DMS114 treated with DMSO at 0.1 percent for 48 hours (cell line): ENCODE data around the gene DAB1.
"Not testable (repeated sequence)": the region's sequence is repeated elsewhere in the genome, so short reads cannot be mapped to it uniquely, and the experiment has no call there.

Experiments used
- DNase-seq: peaks from one replicate; lab custom pipeline; 2025; ENCODE audit not compliant: unreplicated experiment; lab: John Stamatoyannopoulos, UW

DAB1 gene

DNA sequence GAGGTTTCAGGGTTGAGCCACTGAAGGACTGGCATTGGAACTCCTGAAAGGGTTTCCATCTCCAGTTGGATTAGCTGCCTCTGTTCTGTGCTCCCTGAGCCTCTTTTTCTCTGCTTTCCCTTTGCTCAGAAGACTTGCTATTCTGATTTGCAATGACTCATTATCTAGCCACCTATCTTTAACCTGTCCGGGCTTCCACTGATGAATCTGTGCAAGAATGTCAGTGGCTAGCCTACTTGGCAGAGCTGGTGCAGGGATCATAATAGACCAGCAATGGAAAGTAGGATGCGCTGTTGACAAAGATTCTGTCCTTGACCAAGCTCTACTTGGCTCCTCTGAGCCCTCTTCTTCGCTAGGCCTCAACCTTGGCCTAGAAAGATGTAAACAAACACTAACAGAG lies 336.2 kb downstream of the DAB1 start:
- DNase-seq: not testable (repeated sequence)

DNA sequence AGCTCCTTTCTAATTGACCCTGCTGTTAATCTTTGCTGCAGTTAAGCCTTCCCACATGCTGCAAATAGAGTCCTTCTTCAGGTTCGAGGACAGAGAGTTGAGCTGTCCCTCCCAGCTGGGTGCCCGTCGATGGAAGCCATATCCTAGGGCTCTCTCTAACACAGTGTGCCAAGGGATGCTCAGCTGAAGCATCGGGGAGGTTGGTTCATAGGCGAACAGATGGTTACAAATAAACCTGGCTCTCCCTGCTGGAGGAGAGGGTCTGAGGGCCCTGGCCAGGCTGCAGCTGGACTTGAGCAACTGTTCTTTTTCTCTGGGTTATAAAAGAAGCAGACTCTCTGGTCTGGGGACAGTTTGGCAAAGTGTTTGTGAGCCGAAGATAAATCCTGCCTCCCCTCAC lies 337.7 kb downstream of the DAB1 start:
- DNase-seq: no peak

DNA sequence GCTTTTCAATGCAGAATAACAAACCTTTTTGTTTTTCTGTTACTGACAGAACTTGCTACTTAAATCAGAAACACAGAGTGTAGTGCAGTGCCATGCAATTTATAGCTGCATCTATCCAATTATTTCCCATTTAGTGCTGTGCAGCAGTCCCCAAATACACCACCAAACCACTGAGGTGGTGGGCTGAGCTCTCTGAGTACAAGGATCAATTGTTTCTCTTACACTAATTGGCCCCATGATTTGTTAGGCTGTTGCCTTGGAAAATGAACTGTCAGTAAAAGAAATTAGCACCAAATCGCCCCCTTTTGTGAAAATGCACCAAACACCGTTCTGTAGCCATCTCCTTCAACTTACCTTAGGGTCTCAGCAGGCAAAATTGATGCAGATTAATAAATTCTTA lies 339.2 kb downstream of the DAB1 start:
- DNase-seq: no peak

DNA sequence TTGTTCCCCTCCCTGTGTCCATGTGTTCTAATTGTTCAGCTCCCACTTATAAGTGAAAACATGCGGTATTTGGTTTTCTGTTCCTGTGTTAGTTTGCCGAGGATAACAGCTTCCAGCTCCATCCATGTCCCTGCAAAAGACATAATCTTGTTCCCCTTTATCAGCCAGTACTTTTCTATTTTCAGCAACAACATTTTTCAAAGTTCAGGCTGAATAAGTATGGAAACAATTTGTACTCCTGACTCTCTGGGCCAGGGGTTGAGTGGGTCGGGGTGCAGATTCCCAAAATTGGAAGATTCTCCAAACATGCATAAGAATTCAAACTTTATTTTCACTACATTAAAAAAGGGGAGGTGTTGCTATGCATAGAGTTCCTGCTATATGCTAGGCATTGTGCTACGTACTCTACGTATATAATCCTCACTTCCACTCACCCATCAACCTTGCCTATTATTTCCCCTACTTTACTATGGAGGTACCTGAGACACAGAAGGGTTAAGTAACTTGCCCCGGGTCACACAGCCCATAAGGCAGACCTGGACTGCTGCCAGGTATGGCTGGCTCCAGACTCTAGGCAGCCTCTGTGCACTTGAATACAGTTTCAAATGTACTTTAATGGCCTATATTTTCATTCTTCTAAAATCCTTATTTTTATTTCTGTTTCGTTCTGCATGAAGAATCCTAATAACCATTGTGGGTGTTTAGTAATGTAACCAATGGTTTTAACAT lies 341.0 kb downstream of the DAB1 start:
- no peak for DNase-seq

DNA sequence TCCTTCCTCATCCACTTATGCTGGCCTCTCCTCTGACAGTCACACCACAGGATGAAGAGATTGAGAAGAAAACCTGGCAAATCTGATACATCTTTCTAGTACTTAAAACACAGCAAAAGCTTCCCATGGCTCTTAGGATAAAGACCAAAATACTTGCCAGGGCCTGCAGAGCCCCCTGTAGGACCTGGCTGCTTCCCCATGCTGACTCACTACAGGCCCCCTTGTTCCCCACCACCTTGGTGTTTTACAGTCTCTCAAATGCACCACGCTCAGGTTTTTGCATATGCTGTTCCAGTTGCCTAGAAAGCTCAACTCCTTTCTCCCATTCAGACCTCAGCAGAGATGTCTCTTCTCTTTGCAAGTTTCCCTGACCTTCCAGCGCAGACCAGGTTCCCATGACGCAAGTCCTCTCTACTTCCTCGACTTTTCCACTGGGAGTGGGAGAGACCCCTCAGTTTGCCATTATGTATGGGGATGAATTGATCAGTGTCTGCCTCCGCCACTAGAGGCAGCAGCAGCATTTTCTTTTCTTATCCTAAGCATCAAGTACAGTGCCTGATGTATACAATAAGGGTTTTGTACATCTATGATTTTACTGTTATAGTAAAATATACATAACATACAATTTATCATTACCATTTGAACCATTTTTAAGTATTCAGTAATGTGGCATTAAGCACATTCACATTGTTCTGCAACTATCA lies 344.3 kb downstream of the DAB1 start:
- no peak for DNase-seq

DNA sequence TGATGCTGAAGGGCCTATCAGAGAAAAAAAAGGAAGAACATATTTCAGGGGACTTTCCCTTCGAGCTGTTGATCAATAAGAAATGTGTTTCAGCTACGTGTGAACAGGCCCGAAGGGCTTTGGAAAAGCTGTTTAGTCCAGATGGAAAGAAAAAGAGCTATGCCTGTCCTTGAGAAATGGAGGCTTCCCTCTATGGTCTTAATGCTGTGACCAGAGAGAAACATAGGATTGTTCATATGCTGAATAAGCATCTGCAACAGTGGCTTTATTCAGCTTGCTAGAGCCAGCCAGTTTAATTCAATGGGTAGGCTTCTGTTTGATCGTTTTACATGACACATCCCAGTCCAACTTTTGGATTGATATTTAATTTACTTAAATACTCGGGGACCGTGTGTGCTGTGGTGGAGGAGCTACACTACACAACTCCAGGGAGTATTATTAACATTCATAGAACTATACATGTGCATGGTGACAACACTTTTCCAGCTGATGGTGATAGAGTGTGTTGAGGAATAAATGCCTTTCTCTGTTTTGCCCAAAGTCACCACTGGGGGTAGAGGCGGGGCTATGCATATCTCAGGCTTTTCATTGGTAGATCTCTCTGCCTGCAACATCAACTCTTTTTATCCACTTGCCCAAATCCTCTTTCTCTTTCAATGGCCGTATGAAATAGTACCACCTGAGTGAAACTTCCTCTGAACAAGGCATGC lies 351.3 kb downstream of the DAB1 start:
- DNase-seq: no peak

DNA sequence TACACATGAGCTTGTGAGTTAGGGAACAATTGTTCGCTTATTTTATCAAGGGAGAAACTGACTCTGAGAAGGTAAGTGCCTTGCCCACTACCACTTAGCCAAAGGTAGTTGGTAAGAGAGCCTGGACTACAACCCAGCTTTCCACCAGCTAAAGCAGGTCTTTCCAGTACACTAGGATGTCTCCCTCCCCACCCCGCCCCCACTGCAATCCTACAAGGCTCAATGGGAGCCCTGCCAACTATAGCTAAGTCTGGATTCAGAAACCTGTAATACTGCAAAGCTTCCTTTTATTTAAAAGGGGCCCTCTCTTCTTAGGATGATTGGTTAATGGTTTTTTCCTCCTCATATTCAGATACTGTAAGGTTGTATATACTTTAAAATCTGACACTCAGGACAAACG lies 356.0 kb downstream of the DAB1 start:
- DNase-seq: no peak

DNA sequence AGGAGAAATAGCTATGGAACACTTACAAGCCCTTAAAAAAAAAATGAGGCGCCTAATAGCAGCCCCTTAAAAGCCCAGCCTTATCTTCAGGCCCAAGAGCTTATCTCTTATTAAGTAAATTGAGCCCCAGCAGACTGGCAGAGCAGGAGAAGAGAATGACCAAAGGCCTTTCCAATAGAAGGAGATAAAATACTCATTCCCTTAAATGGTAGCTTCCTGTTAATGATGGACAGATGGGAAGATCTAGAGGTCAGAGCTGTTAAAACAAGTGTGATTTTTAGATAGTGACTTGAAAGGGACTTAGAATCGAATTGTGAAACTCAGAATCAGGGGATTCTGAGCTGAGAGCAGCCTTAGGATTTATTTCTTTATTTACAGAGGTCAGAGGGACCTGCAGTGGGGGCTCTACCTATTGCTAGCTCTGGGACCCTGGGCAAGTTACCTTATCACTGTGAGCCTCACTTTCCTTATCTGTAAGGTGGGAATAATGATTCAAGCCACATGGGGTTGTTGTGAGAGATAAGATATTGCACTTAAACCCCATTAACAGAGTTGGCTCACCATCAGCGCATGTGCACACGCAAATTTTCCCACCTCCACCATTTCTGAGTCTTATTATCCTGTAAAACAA lies 356.8 kb downstream of the DAB1 start:
- DNase-seq: no peak

DNA sequence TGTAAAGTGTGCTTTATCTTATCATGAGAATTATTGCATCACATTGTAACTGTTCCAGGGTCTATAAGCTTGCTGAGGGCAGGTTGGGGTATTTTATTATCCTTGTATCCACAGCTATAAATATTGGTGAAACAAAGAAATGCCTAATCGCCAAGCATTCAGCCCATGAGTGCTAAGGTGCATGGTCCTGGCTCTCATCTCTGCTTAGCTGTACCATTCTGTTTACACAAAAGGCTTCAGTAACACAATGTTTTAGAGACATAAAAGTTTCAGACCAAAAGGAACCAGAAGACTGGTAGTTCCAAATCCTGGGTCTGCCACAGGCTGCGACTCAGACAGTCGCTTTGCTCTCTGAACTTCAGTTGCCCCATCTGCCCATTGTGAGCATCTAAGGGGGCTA lies 358.4 kb downstream of the DAB1 start:
- no peak for DNase-seq

DNA sequence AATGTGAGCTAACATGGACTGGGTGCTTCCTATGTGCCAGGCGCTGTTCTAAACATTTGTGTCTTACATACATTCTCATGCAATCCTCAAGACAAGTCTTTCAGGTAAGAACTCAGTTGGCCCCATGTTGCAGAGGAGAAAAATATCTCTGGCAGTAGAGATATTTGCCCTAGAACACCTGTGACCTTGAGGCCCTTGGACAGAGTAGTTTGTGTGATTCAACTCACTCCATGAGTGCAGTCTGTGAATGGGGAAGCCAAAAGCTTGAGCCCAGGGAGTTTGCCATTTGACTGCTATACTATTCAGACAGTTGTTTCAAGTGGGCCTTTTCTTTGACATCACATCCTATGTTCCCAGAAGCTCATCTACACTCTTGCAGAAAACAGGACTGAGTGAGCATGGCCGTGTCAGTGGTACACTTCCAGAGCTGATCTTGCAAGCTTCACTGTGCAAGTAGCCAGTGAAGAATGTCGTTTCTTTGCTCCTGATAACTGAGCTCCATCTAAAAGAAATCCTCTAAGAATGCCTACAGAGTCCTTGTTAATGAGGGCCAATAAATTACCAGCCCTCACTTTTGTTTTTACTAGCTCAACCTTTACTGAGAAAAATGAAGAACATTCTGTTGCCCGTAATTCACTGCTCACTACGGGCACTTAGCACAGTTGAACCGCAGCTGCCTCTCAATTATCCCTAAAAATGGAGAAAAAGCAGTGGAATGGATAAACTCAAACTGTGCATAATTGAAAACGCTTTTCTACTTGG lies 359.3 kb downstream of the DAB1 start:
- no peak for DNase-seq

DNA sequence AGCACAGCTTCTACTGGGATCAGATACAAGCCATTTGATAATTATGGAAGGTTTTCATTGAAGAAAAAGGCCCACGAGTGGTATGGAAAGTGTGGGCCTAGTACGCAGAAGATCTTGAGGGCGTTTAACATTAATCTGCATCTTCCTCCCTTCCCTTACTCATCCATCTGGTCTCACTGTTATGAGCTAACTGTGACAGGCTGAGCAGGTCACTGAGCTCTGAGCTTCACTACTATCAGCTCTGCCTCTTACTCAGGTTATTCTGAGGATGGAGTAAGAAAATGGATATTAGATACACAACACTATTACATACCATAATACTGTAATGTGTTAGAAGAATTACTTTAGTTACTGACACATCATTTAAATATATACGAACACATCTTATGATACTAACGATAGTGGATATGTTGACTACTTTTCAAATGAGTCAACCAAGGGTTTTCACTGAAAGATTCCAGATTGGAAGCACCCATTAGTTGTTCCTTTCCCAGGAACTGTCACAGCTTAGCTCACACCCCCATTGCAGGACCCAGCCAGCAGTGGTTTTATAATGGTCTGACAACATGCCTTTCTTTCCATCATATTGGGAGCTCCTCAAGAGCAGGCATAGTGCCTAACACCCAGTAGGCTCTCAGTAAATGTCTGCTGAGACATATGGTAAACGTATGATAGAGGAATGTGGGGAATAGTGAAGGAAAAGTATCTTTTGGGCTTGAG lies 360.3 kb downstream of the DAB1 start:
- DNase-seq: no peak

DNA sequence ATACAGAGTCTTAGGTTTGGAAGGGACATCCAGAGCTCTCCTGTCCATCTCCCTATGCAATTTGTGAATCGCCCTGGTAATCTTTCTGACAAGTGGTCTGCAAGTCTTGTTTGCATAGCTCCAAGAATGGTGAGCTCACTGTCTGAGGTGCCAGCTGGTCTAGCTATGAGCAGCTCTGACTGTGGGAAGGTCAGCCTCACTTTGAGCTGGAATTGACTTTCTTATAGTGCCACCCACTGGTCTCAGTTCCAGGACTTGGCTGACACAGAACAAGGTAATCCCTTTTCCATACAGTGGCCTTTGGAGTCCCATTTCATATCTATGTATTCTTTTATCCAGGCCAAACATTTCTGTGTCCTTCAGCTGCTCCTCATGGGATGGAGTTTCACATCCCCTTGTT lies 362.5 kb downstream of the DAB1 start:
- DNase-seq: no peak

DNA sequence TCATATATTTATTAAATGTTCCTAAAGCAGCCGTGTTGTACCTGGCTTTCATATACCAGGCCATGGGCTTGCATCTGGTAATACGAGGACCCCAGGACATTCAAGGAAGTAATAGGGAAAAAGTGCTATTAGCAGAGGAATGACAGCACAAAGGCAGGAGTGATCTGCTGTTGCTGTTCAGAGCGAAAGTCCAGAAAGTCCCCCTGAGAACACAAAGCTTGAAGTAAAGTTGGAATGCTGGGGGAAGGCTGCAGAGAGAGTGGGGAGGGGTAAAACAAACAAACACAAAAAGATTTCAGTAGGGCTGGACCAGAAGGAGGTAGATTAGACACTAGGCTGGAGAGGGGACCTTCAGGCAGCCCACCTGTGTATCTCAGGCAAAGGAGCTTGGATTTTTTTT lies 363.4 kb downstream of the DAB1 start:
- DNase-seq: no peak

DNA sequence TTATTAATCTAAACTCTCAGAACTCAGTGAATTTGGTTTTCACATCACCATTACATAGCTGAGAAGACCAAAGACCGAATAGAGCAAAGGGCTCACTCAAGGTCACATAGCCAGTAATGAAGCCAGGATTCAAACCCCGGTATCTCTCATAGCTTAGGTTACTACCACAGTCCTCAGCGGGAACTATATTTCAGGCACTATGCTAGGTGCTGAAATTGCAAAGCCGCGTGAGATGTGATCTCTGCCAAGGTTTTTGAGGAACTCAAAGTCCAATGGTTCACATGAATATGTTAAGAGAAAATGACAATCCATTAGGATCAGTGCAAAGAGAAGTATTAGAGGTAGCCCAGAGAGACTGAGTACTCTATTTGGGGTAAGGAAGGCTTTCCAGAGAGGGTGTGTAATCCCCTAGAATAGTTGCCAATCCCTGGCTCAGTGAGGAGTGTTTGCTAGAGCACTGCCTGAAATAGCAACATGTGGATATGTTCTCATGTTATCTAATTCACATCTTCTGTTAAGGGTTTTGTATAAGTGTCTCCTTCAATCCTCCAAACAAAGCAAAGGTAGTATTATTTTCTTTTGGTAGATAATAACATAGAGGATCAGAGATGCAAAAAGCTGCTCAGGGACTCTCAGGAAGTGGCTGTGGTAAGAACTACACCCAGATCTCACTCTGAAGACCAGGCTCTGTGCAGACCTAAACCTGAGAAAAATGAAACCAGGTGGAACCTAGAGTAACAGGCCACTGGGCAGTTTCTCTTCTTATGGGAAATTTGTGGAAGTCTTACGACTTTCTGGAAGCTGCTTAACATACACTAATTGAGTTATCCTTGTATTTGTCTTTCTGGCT lies 365.0 kb downstream of the DAB1 start:
- DNase-seq: no peak

DNA sequence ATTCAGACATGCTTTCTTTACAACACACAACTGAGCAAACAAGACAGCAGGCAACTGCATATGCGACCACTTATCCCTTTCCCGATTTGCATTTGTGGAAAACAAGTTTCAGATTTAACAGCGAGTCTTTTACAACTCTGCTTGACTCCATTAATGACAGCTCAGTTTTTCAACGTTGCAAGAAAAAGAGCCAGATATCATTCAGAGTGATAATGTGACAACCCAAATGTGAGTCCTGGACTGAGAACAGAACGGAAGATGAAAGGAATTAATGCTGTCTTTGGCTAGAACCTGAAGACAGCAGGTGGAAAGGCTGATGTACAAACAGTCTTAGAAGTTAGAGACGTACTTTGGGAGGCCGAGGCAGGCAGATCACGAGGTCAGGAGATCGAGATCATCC lies 375.0 kb downstream of the DAB1 start:
- no peak for DNase-seq

DNA sequence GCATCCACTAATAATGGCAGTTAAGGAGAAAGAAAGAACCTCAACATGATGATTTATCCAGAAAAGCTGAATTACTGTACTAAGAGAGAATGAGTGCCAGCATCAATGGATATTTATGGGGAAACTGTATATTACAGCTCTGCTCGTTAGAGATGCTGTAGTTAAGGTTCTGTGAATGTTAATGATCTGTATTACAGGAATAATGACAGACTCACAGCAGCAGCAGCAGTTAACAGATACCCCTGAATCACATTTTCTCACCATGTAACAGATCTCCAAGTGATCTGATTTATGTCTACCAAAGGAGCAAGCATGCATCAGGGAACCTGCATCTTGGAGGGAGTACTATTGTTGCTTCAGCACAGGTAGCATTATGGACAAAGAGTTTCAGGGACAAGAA lies 377.4 kb downstream of the DAB1 start:
- DNase-seq: no peak

DNA sequence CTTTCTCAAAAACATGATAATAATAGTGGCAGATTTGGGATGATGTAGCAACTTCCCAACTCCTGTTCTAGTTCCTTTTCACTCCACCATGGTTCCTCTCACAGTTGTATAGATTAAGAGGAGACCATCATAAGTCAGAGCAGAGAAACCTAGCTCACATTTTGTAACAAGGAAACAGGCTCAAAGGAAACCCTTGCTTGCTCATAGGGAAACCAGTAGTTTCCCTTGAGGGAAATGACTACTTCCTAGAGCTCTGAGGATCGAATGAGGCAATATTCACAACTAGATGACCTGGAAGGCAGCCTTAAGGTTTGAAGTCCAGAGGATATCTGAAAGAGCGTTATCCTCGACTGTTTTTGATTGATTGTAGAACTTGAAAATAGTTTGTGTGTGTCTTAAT lies 382.0 kb downstream of the DAB1 start:
- no peak for DNase-seq

DNA sequence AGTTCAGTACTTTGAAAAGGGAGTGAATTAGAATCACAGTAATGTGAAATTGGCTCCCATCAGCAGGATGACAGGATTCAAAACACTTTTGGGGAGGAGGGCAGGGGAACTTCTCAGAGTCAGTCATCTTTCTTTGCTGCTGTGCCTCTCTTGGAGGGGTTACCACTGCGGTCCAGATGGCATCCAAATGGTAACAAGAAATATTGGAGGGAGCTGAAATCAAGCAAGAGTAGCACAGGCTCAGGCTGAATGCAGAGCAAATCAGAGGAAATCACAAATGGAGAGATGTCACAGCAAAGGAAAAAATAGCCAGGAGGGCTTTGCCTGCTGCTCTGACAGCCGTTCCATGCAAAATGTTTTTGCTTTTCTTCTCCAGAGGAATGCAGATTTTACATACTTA lies 383.0 kb downstream of the DAB1 start:
- DNase-seq: no peak
